Liver (tissue), 2 donors: ENCODE measurements around the gene ARVCF.

Source experiments
- FOXA1 ChIP-seq: IDR thresholded peaks from 2 replicates; pipeline ENCODE4 v1.6.1; 2016; ENCODE audit warnings: antibody characterized with exemption
- GABPA ChIP-seq, 2 donors: IDR thresholded peaks in 1 of 2; conservative IDR thresholded peaks in 1 of 2; 2 replicates each; pipeline ENCODE4 v1.6.1; 2016; ENCODE audit warnings: antibody characterized with exemption in 2 of 2, mild to moderate bottlenecking in 1 of 2, moderate library complexity in 1 of 2
- TAF1 ChIP-seq: conservative IDR thresholded peaks from 2 replicates; pipeline ENCODE4 v1.6.1; 2016; ENCODE audit warnings: antibody characterized with exemption, mild to moderate bottlenecking
- YY1 ChIP-seq: IDR thresholded peaks from 2 replicates; pipeline ENCODE4 v1.6.1; 2016; ENCODE audit warnings: antibody characterized with exemption, mild to moderate bottlenecking
- donor health status: healthy.

- TF ChIP-seq FOXA1 (no peak), GABPA (IDR thresholded peaks at IDR 0.05 in 1 of 2, conservative IDR thresholded peaks at IDR 0.05 in 1 of 2) (no peak), TAF1 (no peak), YY1 (no peak)
These were observed 44.4 kb downstream of the ARVCF start for GRCh38 chr22:19972251-19972650.
